MM.1S (cell line): Measurements from ENCODE around the gene CASP2.

Experiments
- DNase-seq: peaks from one replicate; pipeline ENCODE4 v3.0.0-alpha.2; 2015
- H2AFZ ChIP-seq: fragments of 300-600 bp; sonication (generic); 2 replicates; pipeline ENCODE4 v1.6.0; 2016; ENCODE audit warnings: antibody characterized with exemption, low read length
- H3F3A ChIP-seq: fragments of 300-600 bp; sonication (generic); 2 replicates; pipeline ENCODE4 v1.6.1; 2016; ENCODE audit warnings: mild to moderate bottlenecking, antibody characterized with exemption, low read length, moderate library complexity, mixed read lengths; ENCODE audit not compliant: insufficient read depth
- H3K27ac ChIP-seq: fragments of 300-600 bp; sonication (generic); 2 replicates; pipeline ENCODE4 v1.5.1; 2016; ENCODE audit warnings: mild to moderate bottlenecking, low read length
- H3K27me3 ChIP-seq: fragments of 300-600 bp; sonication (generic); replicated peaks from 2 replicates; pipeline ENCODE4 v1.6.0; 2016; ENCODE audit warnings: low read length; ENCODE audit not compliant: insufficient read depth
- H3K36me3 ChIP-seq: fragments of 300-600 bp; sonication (generic); replicated peaks from 2 replicates; pipeline ENCODE4 v1.6.1; 2016; ENCODE audit warnings: mild to moderate bottlenecking, low read length, mixed read lengths; ENCODE audit not compliant: insufficient read depth
- H3K4me1 ChIP-seq: fragments of 300-600 bp; sonication (generic); 2 replicates; pipeline ENCODE4 v1.6.1; 2016; ENCODE audit warnings: low read length, mixed read lengths
- H3K4me2 ChIP-seq: fragments of 300-600 bp; sonication (generic); 2 replicates; pipeline ENCODE4 v1.6.0; 2016; ENCODE audit warnings: low read depth, low read length
- H3K4me3 ChIP-seq: fragments of 300-600 bp; sonication (generic); 2 replicates; pipeline ENCODE4 v1.5.1; 2016; ENCODE audit warnings: low read length, mixed read lengths
- H3K79me2 ChIP-seq: fragments of 300-600 bp; sonication (generic); 2 replicates; pipeline ENCODE4 v1.6.1; 2016; ENCODE audit warnings: mixed run types, low read length, mixed read lengths
- H3K9ac ChIP-seq: fragments of 300-600 bp; sonication (generic); 2 replicates; pipeline ENCODE4 v1.6.1; 2016; ENCODE audit warnings: low read length, mixed read lengths
- H3K9me2 ChIP-seq: fragments of 300-600 bp; sonication (generic); replicated peaks from 2 replicates; pipeline ENCODE4 v1.6.1; 2016; ENCODE audit warnings: mild to moderate bottlenecking, low read length, mixed read lengths; ENCODE audit not compliant: insufficient read depth
- H3K9me3 ChIP-seq: fragments of 300-600 bp; sonication (generic); replicated peaks from 2 replicates; pipeline ENCODE4 v1.6.1; 2016; ENCODE audit warnings: mild to moderate bottlenecking, low read length, mixed read lengths; ENCODE audit not compliant: insufficient read depth
- H4K20me1 ChIP-seq: fragments of 300-600 bp; sonication (generic); 2 replicates; pipeline ENCODE4 v1.6.1; 2016; ENCODE audit warnings: mild to moderate bottlenecking, low read length, moderate library complexity, mixed read lengths; ENCODE audit not compliant: insufficient read depth
- EZH2 ChIP-seq: fragments of 300-600 bp; sonication (generic); optimal IDR thresholded peaks from 2 replicates; pipeline ENCODE3; 2017; ENCODE audit warnings: low read depth, mild to moderate bottlenecking, antibody characterized with exemption, low read length, mixed read lengths
- EZH2phosphoT487 ChIP-seq: fragments of 300-600 bp; sonication (generic); IDR thresholded peaks from 2 replicates; pipeline ENCODE4 v1.6.1; 2018; ENCODE audit warnings: antibody characterized with exemption, low read length
- TF ChIP-seq, protein P1 (sequence below): fragments of 300-600 bp; sonication (generic); IDR thresholded peaks from 2 replicates; pipeline ENCODE4 v1.5.1; 2016; ENCODE audit warnings: antibody characterized with exemption, low read length, mixed read lengths

The CASP2 gene

GRCh38 chr7:143327903-143328302, 39.8 kb downstream of the CASP2 start:
- Histone ChIP-seq H3K36me3 (no peaks in the 10 kb centered on the region), H3K27ac (no peak overlapping the region), H3K9ac (no peak overlapping the region), H3F3A (no peaks in the 10 kb centered on the region), H3K4me2 (no peak overlapping the region), H3K79me2 (no peaks in the 10 kb centered on the region), H3K9me3 (no peaks in the 10 kb centered on the region), H3K4me1 (no peaks in the 10 kb centered on the region), H3K9me2 (no peaks in the 10 kb centered on the region), H2AFZ (no peak overlapping the region), H3K27me3 (no peaks in the 10 kb centered on the region), H3K4me3 (no peak overlapping the region), H4K20me1 (no peaks in the 10 kb centered on the region)
- DNase-seq = no peak
- TF ChIP-seq EZH2phosphoT487 (no peak), EZH2 (no peak)
- TF ChIP-seq, protein P1, sequence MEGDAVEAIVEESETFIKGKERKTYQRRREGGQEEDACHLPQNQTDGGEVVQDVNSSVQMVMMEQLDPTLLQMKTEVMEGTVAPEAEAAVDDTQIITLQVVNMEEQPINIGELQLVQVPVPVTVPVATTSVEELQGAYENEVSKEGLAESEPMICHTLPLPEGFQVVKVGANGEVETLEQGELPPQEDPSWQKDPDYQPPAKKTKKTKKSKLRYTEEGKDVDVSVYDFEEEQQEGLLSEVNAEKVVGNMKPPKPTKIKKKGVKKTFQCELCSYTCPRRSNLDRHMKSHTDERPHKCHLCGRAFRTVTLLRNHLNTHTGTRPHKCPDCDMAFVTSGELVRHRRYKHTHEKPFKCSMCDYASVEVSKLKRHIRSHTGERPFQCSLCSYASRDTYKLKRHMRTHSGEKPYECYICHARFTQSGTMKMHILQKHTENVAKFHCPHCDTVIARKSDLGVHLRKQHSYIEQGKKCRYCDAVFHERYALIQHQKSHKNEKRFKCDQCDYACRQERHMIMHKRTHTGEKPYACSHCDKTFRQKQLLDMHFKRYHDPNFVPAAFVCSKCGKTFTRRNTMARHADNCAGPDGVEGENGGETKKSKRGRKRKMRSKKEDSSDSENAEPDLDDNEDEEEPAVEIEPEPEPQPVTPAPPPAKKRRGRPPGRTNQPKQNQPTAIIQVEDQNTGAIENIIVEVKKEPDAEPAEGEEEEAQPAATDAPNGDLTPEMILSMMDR = no peak

GRCh38 chr7:143329471-143330170, 41.5 kb downstream of the CASP2 start:
- H3K36me3 ChIP-seq = no peaks in the 10 kb centered on the region
- H4K20me1 ChIP-seq = no peaks in the 10 kb centered on the region
- H3K4me3 ChIP-seq = no peak overlapping the region
- H3K79me2 ChIP-seq = no peaks in the 10 kb centered on the region
- DNase-seq = no peak
- H3K27me3 ChIP-seq = no peaks in the 10 kb centered on the region
- H3K9ac ChIP-seq = no peak overlapping the region
- H2AFZ ChIP-seq = no peak overlapping the region
- H3K4me2 ChIP-seq = no peak overlapping the region
- no peaks in the 10 kb centered on the region for H3K9me2 ChIP-seq
- no peak overlapping the region for H3K27ac ChIP-seq
- no peaks in the 10 kb centered on the region for H3K4me1 ChIP-seq
- TF ChIP-seq, protein P1 = peak; percentile 14
- no peak for TF ChIP-seq EZH2phosphoT487
- no peaks in the 10 kb centered on the region for H3K9me3 ChIP-seq
- H3F3A ChIP-seq = no peaks in the 10 kb centered on the region

- Histone ChIP-seq H2AFZ (no peak overlapping the region), H3K79me2 (no peaks in the 10 kb centered on the region), H3K9me2 (no peaks in the 10 kb centered on the region), H3K27me3 (no peaks in the 10 kb centered on the region), H3K4me1 (no peaks in the 10 kb centered on the region), H3K4me2 (no peak overlapping the region), H3K27ac (no peak overlapping the region), H3K4me3 (no peak overlapping the region), H3K36me3 (no peaks in the 10 kb centered on the region), H3K9ac (no peak overlapping the region), H3K9me3 (no peaks in the 10 kb centered on the region), H4K20me1 (no peaks in the 10 kb centered on the region), H3F3A (no peaks in the 10 kb centered on the region)
- DNase-seq = no peak
- TF ChIP-seq EZH2phosphoT487 (no peak), EZH2 (no peak)
- TF ChIP-seq, protein P1 = no peak
Measured at GRCh38 chr7:143331179-143331801, 43.1 kb downstream of the CASP2 start.
